HEK293 (cell line): ENCODE data around the gene EHD2.

Experiments
- ATF2 ChIP-seq: fragments of 450-650 bp; formaldehyde crosslinking; IDR thresholded peaks from 2 replicates; pipeline ENCODE4 v1.5.1; 2016; ENCODE audit warnings: missing biosample characterization, missing genetic modification characterization, low read depth
- BCL11A ChIP-seq: fragments of 450-650 bp; formaldehyde crosslinking; IDR thresholded peaks from 2 replicates; pipeline ENCODE4 v1.5.1; 2016; ENCODE audit warnings: low read depth, missing biosample characterization, missing genetic modification characterization
- GLIS1 ChIP-seq: fragments of 450-650 bp; formaldehyde crosslinking; IDR thresholded peaks from 2 replicates; pipeline ENCODE4 v1.5.1; 2016; ENCODE audit warnings: missing biosample characterization, missing genetic modification characterization
- RBAK ChIP-seq: fragments of 450-650 bp; formaldehyde crosslinking; IDR thresholded peaks from 2 replicates; pipeline ENCODE4 v1.5.1; 2016; ENCODE audit warnings: missing biosample characterization, missing genetic modification characterization
- SP2 ChIP-seq: fragments of 450-650 bp; formaldehyde crosslinking; IDR thresholded peaks from 2 replicates; pipeline ENCODE4 v1.5.1; 2016; ENCODE audit warnings: missing biosample characterization, missing genetic modification characterization
- ZNF23 ChIP-seq: fragments of 450-650 bp; formaldehyde crosslinking; IDR thresholded peaks from 2 replicates; pipeline ENCODE4 v1.5.1; 2016; ENCODE audit warnings: missing biosample characterization, missing genetic modification characterization, borderline replicate concordance
- ZNF274 ChIP-seq, 2 experiments: fragments of 200-500 bp in 1 of 2; fragments of 450-650 bp in 1 of 2; sonication (Bioruptor generic) in 1 of 2; formaldehyde crosslinking in 1 of 2; IDR thresholded peaks; 2 replicates each; pipeline versions ENCODE4 v1.5.1 to v1.6.1; 2014 to 2016; ENCODE audit warnings: borderline replicate concordance in 1 of 2, inconsistent platforms in 1 of 2, low read length in 1 of 2, missing biosample characterization in 1 of 2, missing genetic modification characterization in 1 of 2
- ZNF433 ChIP-seq: fragments of 450-650 bp; formaldehyde crosslinking; IDR thresholded peaks from 2 replicates; pipeline ENCODE4 v1.5.1; 2016; ENCODE audit warnings: missing biosample characterization, missing genetic modification characterization, low read depth
- ZNF623 ChIP-seq: fragments of 450-650 bp; formaldehyde crosslinking; IDR thresholded peaks from 2 replicates; pipeline ENCODE4 v1.5.1; 2016; ENCODE audit warnings: missing biosample characterization, missing genetic modification characterization
- ZNF677 ChIP-seq: fragments of 450-650 bp; IDR thresholded peaks from 2 replicates; pipeline ENCODE4 v1.5.0; 2018; ENCODE audit warnings: missing biosample characterization, mild to moderate bottlenecking, missing genetic modification characterization, moderate library complexity
- TF ChIP-seq, protein P1 (sequence below): fragments of 450-650 bp; formaldehyde crosslinking; IDR thresholded peaks from 2 replicates; pipeline ENCODE4 v1.5.1; 2016; ENCODE audit warnings: missing biosample characterization, missing genetic modification characterization
- TF ChIP-seq, protein P2 (sequence below): fragments of 450-650 bp; formaldehyde crosslinking; IDR thresholded peaks from 2 replicates; pipeline ENCODE4 v1.5.1; 2016; ENCODE audit warnings: missing biosample characterization, missing genetic modification characterization, borderline replicate concordance

- TF ChIP-seq ATF2 (tag by site-specific recombination) (no peak), GLIS1 (tag by site-specific recombination) (no peak), SP2 (tag by site-specific recombination) (no peak), RBAK (no peak), ZNF23 (tag by site-specific recombination) (no peak), ZNF433 (no peak), ZNF677 (no peak), ZNF623 (no peak), BCL11A (tag by site-specific recombination) (no peak), ZNF274 (IDR thresholded peaks at IDR 0.05; ENCODE audit: low read length) (no peak), ZNF274 (tag by site-specific recombination; IDR thresholded peaks at IDR 0.05; ENCODE audit: borderline replicate concordance) (no peak)
- TF ChIP-seq, protein P1, sequence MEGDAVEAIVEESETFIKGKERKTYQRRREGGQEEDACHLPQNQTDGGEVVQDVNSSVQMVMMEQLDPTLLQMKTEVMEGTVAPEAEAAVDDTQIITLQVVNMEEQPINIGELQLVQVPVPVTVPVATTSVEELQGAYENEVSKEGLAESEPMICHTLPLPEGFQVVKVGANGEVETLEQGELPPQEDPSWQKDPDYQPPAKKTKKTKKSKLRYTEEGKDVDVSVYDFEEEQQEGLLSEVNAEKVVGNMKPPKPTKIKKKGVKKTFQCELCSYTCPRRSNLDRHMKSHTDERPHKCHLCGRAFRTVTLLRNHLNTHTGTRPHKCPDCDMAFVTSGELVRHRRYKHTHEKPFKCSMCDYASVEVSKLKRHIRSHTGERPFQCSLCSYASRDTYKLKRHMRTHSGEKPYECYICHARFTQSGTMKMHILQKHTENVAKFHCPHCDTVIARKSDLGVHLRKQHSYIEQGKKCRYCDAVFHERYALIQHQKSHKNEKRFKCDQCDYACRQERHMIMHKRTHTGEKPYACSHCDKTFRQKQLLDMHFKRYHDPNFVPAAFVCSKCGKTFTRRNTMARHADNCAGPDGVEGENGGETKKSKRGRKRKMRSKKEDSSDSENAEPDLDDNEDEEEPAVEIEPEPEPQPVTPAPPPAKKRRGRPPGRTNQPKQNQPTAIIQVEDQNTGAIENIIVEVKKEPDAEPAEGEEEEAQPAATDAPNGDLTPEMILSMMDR (tag by site-specific recombination), result no peak
- TF ChIP-seq, protein P2, sequence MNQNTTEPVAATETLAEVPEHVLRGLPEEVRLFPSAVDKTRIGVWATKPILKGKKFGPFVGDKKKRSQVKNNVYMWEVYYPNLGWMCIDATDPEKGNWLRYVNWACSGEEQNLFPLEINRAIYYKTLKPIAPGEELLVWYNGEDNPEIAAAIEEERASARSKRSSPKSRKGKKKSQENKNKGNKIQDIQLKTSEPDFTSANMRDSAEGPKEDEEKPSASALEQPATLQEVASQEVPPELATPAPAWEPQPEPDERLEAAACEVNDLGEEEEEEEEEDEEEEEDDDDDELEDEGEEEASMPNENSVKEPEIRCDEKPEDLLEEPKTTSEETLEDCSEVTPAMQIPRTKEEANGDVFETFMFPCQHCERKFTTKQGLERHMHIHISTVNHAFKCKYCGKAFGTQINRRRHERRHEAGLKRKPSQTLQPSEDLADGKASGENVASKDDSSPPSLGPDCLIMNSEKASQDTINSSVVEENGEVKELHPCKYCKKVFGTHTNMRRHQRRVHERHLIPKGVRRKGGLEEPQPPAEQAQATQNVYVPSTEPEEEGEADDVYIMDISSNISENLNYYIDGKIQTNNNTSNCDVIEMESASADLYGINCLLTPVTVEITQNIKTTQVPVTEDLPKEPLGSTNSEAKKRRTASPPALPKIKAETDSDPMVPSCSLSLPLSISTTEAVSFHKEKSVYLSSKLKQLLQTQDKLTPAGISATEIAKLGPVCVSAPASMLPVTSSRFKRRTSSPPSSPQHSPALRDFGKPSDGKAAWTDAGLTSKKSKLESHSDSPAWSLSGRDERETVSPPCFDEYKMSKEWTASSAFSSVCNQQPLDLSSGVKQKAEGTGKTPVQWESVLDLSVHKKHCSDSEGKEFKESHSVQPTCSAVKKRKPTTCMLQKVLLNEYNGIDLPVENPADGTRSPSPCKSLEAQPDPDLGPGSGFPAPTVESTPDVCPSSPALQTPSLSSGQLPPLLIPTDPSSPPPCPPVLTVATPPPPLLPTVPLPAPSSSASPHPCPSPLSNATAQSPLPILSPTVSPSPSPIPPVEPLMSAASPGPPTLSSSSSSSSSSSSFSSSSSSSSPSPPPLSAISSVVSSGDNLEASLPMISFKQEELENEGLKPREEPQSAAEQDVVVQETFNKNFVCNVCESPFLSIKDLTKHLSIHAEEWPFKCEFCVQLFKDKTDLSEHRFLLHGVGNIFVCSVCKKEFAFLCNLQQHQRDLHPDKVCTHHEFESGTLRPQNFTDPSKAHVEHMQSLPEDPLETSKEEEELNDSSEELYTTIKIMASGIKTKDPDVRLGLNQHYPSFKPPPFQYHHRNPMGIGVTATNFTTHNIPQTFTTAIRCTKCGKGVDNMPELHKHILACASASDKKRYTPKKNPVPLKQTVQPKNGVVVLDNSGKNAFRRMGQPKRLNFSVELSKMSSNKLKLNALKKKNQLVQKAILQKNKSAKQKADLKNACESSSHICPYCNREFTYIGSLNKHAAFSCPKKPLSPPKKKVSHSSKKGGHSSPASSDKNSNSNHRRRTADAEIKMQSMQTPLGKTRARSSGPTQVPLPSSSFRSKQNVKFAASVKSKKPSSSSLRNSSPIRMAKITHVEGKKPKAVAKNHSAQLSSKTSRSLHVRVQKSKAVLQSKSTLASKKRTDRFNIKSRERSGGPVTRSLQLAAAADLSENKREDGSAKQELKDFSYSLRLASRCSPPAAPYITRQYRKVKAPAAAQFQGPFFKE (tag by site-specific recombination), result no peak
These were observed 21.4 kb upstream of the EHD2 start for GRCh38 chr19:47691782-47692181.
